Measurements from ENCODE around the gene WDR53. TPM values are rescaled to one million over a fixed set of nuclear protein-coding genes. Genes with fewer than 3 reads are reported as not detected.
A peak's percentile ranks its signal among the peaks of the same experiment; 100 is the strongest.

The WDR53 gene
- total and polyA plus RNA-seq, 9 of the 15 experiments (the other 6 are each of a cell fraction or from before 2014, with no cell fraction given), result 13.0 to 34.5 (median 20.9) TPM

- TF ChIP-seq, protein P1, sequence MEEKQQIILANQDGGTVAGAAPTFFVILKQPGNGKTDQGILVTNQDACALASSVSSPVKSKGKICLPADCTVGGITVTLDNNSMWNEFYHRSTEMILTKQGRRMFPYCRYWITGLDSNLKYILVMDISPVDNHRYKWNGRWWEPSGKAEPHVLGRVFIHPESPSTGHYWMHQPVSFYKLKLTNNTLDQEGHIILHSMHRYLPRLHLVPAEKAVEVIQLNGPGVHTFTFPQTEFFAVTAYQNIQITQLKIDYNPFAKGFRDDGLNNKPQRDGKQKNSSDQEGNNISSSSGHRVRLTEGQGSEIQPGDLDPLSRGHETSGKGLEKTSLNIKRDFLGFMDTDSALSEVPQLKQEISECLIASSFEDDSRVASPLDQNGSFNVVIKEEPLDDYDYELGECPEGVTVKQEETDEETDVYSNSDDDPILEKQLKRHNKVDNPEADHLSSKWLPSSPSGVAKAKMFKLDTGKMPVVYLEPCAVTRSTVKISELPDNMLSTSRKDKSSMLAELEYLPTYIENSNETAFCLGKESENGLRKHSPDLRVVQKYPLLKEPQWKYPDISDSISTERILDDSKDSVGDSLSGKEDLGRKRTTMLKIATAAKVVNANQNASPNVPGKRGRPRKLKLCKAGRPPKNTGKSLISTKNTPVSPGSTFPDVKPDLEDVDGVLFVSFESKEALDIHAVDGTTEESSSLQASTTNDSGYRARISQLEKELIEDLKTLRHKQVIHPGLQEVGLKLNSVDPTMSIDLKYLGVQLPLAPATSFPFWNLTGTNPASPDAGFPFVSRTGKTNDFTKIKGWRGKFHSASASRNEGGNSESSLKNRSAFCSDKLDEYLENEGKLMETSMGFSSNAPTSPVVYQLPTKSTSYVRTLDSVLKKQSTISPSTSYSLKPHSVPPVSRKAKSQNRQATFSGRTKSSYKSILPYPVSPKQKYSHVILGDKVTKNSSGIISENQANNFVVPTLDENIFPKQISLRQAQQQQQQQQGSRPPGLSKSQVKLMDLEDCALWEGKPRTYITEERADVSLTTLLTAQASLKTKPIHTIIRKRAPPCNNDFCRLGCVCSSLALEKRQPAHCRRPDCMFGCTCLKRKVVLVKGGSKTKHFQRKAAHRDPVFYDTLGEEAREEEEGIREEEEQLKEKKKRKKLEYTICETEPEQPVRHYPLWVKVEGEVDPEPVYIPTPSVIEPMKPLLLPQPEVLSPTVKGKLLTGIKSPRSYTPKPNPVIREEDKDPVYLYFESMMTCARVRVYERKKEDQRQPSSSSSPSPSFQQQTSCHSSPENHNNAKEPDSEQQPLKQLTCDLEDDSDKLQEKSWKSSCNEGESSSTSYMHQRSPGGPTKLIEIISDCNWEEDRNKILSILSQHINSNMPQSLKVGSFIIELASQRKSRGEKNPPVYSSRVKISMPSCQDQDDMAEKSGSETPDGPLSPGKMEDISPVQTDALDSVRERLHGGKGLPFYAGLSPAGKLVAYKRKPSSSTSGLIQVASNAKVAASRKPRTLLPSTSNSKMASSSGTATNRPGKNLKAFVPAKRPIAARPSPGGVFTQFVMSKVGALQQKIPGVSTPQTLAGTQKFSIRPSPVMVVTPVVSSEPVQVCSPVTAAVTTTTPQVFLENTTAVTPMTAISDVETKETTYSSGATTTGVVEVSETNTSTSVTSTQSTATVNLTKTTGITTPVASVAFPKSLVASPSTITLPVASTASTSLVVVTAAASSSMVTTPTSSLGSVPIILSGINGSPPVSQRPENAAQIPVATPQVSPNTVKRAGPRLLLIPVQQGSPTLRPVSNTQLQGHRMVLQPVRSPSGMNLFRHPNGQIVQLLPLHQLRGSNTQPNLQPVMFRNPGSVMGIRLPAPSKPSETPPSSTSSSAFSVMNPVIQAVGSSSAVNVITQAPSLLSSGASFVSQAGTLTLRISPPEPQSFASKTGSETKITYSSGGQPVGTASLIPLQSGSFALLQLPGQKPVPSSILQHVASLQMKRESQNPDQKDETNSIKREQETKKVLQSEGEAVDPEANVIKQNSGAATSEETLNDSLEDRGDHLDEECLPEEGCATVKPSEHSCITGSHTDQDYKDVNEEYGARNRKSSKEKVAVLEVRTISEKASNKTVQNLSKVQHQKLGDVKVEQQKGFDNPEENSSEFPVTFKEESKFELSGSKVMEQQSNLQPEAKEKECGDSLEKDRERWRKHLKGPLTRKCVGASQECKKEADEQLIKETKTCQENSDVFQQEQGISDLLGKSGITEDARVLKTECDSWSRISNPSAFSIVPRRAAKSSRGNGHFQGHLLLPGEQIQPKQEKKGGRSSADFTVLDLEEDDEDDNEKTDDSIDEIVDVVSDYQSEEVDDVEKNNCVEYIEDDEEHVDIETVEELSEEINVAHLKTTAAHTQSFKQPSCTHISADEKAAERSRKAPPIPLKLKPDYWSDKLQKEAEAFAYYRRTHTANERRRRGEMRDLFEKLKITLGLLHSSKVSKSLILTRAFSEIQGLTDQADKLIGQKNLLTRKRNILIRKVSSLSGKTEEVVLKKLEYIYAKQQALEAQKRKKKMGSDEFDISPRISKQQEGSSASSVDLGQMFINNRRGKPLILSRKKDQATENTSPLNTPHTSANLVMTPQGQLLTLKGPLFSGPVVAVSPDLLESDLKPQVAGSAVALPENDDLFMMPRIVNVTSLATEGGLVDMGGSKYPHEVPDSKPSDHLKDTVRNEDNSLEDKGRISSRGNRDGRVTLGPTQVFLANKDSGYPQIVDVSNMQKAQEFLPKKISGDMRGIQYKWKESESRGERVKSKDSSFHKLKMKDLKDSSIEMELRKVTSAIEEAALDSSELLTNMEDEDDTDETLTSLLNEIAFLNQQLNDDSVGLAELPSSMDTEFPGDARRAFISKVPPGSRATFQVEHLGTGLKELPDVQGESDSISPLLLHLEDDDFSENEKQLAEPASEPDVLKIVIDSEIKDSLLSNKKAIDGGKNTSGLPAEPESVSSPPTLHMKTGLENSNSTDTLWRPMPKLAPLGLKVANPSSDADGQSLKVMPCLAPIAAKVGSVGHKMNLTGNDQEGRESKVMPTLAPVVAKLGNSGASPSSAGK (IDR thresholded peaks at IDR 0.05), result peak; percentile 62
- TF ChIP-seq TAL1 (IDR thresholded peaks at IDR 0.05), result no peak
- no peak for TF ChIP-seq BCOR (IDR thresholded peaks at IDR 0.05)
- no peak for TF ChIP-seq ZFP1 (CRISPR knock-in tag; IDR thresholded peaks at IDR 0.05)
- no peak for TF ChIP-seq ELF4 (CRISPR knock-in tag; IDR thresholded peaks at IDR 0.05)
- TF ChIP-seq U2AF1 (optimal IDR thresholded peaks at IDR 0.05; ENCODE audit: low read depth, low read length), result no peak
- peak in 1 of 2 experiments; percentile 50; a peak in 1 of 3 replicates for TF ChIP-seq CBX3 (IDR thresholded peaks at IDR 0.05; ENCODE audit: borderline replicate concordance in 1 of 2, low read length in 2 of 2)
- TF ChIP-seq PTTG1 (tag; IDR thresholded peaks at IDR 0.05; ENCODE audit: low read depth), result no peak
- TF ChIP-seq SOX6 (IDR thresholded peaks at IDR 0.05), result peak; percentile 63
- TF ChIP-seq GABPB1 (CRISPR knock-in tag; IDR thresholded peaks at IDR 0.05), result peak; percentile 63
- TF ChIP-seq, protein P2, sequence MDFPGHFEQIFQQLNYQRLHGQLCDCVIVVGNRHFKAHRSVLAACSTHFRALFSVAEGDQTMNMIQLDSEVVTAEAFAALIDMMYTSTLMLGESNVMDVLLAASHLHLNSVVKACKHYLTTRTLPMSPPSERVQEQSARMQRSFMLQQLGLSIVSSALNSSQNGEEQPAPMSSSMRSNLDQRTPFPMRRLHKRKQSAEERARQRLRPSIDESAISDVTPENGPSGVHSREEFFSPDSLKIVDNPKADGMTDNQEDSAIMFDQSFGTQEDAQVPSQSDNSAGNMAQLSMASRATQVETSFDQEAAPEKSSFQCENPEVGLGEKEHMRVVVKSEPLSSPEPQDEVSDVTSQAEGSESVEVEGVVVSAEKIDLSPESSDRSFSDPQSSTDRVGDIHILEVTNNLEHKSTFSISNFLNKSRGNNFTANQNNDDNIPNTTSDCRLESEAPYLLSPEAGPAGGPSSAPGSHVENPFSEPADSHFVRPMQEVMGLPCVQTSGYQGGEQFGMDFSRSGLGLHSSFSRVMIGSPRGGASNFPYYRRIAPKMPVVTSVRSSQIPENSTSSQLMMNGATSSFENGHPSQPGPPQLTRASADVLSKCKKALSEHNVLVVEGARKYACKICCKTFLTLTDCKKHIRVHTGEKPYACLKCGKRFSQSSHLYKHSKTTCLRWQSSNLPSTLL (IDR thresholded peaks at IDR 0.05), result no peak
- TF ChIP-seq TSHZ1 (CRISPR knock-in tag; IDR thresholded peaks at IDR 0.05), result no peak
Measured at GRCh38 chr3:196528639-196529233, 39.6 kb downstream of the WDR53 start (continued).
